B cell (primary cell): ENCODE data around the gene ZC2HC1B. TPM values are rescaled to one million over a fixed set of nuclear protein-coding genes. Genes with fewer than 3 reads are reported as not detected.

ENCODE experiments used
- ATAC-seq: fragments of 200-7000 bp; cut with Tn5 transposase; one replicate; pipeline ENCODE4 v1.10.0; 2021; ENCODE audit warnings: low read depth, mild to moderate bottlenecking, moderate number of reproducible peaks, moderate library complexity
- CTCF ChIA-PET: fragments of 350-600 bp; sonication (Branson Sonifier 250); formaldehyde crosslinking; loops from one replicate; lab custom pipeline; 2021; ENCODE audit warnings: antibody characterized with exemption, inconsistent platforms; lab: Charles Lee
- POLR2A ChIA-PET: fragments of 350-600 bp; sonication (Branson Sonifier 250); formaldehyde crosslinking; loops from one replicate; lab custom pipeline; 2021; ENCODE audit warnings: antibody characterized with exemption; lab: Charles Lee
- DNase-seq: peaks from one replicate; pipeline ENCODE4 v3.0.0; 2013
- H2AFZ ChIP-seq: 2 replicates; pipeline ENCODE4 v1.6.1; 2012; ENCODE audit warnings: mild to moderate bottlenecking, low read depth, low read length; ENCODE audit not compliant: insufficient read depth, poor library complexity, severe bottlenecking
- H3K27ac ChIP-seq, 2 donors: 1 replicate in 1 of 2; 2 replicates in 1 of 2; pipeline ENCODE4 v1.5.1; 2012 to 2013; ENCODE audit warnings: low read length in 2 of 2, mild to moderate bottlenecking in 2 of 2, moderate library complexity in 1 of 2
- H3K27me3 ChIP-seq, 4 experiments: fragments of 200-600 bp in 1 of 4; sonication (generic) in 1 of 4; replicated peaks in 1 of 4; 1 replicate in 2 of 4; 2 replicates in 2 of 4; pipeline versions ENCODE4 v1.6.1 to v1.7.0; 2013 to 2016; ENCODE audit warnings: low read length in 3 of 4, mild to moderate bottlenecking in 2 of 4, mixed read lengths in 1 of 4, moderate library complexity in 1 of 4; ENCODE audit not compliant: insufficient read depth in 4 of 4, control insufficient read depth in 3 of 4; ENCODE audit errors: control extremely low read depth in 1 of 4
- H3K36me3 ChIP-seq, 2 experiments: replicated peaks in 1 of 2; 1 replicate in 1 of 2; 2 replicates in 1 of 2; pipeline versions ENCODE4 v1.6.1 to v1.7.1; 2013; ENCODE audit warnings: low read length in 1 of 2; ENCODE audit not compliant: insufficient read depth in 2 of 2, control insufficient read depth in 1 of 2; ENCODE audit errors: control extremely low read depth in 1 of 2, extremely low read depth in 1 of 2
- H3K4me1 ChIP-seq, 2 donors: fragments of 200-600 bp in 1 of 2; sonication (generic) in 1 of 2; 1 replicate in 1 of 2; 2 replicates in 1 of 2; pipeline versions ENCODE4 v1.5.1 to v1.6.1; 2013 to 2017; ENCODE audit warnings: low read length in 2 of 2; ENCODE audit not compliant: control insufficient read depth in 2 of 2, insufficient read depth in 2 of 2
- H3K4me2 ChIP-seq: replicated peaks from 2 replicates; pipeline ENCODE3; 2012; ENCODE audit warnings: mild to moderate bottlenecking, low read depth, low read length; ENCODE audit not compliant: poor library complexity, severe bottlenecking
- H3K4me3 ChIP-seq, 5 experiments: fragments of 200-600 bp in 1 of 5; sonication (generic) in 1 of 5; 1 replicate in 3 of 5; 2 replicates in 2 of 5; pipeline versions ENCODE4 v1.5.1 to v1.7.0; 2011 to 2016; ENCODE audit warnings: low read length in 4 of 5, mild to moderate bottlenecking in 4 of 5, low read depth in 2 of 5, control low read depth in 1 of 5, moderate library complexity in 1 of 5; ENCODE audit not compliant: insufficient read depth in 1 of 5; ENCODE audit errors: control extremely low read depth in 1 of 5, extremely low read depth in 1 of 5
- H3K79me2 ChIP-seq: fragments of 200-600 bp; sonication (generic); one replicate; pipeline ENCODE4 v1.6.0; 2016; ENCODE audit warnings: low read length; ENCODE audit not compliant: control insufficient read depth, insufficient read depth
- H3K9ac ChIP-seq: fragments of 200-600 bp; sonication (generic); 2 replicates; pipeline ENCODE4 v1.6.1; 2017; ENCODE audit warnings: mild to moderate bottlenecking, low read length, moderate library complexity
- H3K9me3 ChIP-seq, 3 donors: one replicate each; pipeline versions ENCODE4 v1.6.1 to v1.7.1; 2013; ENCODE audit warnings: low read length in 2 of 3; ENCODE audit not compliant: control insufficient read depth in 2 of 3, insufficient read depth in 1 of 3; ENCODE audit errors: control extremely low read depth in 1 of 3
- H4K20me1 ChIP-seq: 2 replicates; pipeline ENCODE4 v1.6.0; 2012; ENCODE audit warnings: mild to moderate bottlenecking, low read length; ENCODE audit not compliant: insufficient read depth, control insufficient read depth, poor library complexity, severe bottlenecking
- H3K27ac Mint-ChIP-seq: one replicate; pipeline ENCODE4 v1.8.0; 2021; ENCODE audit warnings: mixed read lengths
- H3K27me3 Mint-ChIP-seq: one replicate; pipeline ENCODE4 v1.8.0; 2021; ENCODE audit warnings: mixed read lengths
- H3K4me1 Mint-ChIP-seq: one replicate; pipeline ENCODE4 v1.8.0; 2021; ENCODE audit warnings: mixed read lengths
- H3K4me3 Mint-ChIP-seq: one replicate; pipeline ENCODE4 v1.8.0; 2021; ENCODE audit warnings: mixed read lengths
- H3K9me3 Mint-ChIP-seq: one replicate; pipeline ENCODE4 v1.8.0; 2022; ENCODE audit warnings: mixed read lengths; ENCODE audit not compliant: insufficient read depth
- CTCF ChIP-seq: fragments of 200-600 bp; IDR thresholded peaks from one replicate; pipeline ENCODE4 v1.8.0; 2022; ENCODE audit warnings: antibody characterized with exemption, mild to moderate bottlenecking
- EZH2 ChIP-seq: IDR thresholded peaks from 2 replicates; pipeline ENCODE4 v1.6.1; 2012; ENCODE audit warnings: borderline replicate concordance, low read depth, mild to moderate bottlenecking, moderate library complexity, low read length; ENCODE audit not compliant: insufficient read depth, poor library complexity, severe bottlenecking
- WGBS: methylation state at CpG from one replicate; pipeline ENCODE4 v1.1.5; 2013; ENCODE audit warnings: missing lambda C conversion rate; ENCODE audit not compliant: insufficient coverage; 5-methylcytosine and 5-hydroxymethylcytosine counted together
- intact Hi-C: fragments of 100-400 bp; cut with micrococcal nuclease; formaldehyde crosslinking; loops from one replicate; pipeline ENCODE4 v1.10.0; 2022
- polyA plus RNA-seq: library from polyadenylated mRNA; depleted of rRNA; stranded (reverse); fragments of >200 nt; gene quantifications from 2 replicates; pipeline ENCODE4 v1.2.3, GENCODE V29; 2012
- total RNA-seq, 2 donors: library from RNA; stranded (reverse); fragments of 120-200 nt in 1 of 2; gene quantifications; 1 replicate in 1 of 2; 2 replicates in 1 of 2; pipeline versions ENCODE4 v1.2.3 to v1.2.4, GENCODE V29; 2013 to 2022

ZC2HC1B gene
- total and polyA plus RNA-seq, 2 donors (not counting 1 experiment from before 2014, with no cell fraction given): 0.51 to 0.84 TPM

GRCh38 chr6:143970456-143971218 is 106.4 kb downstream of the ZC2HC1B start:
- Mint-ChIP-seq H3K4me1 (no peaks in the 10 kb centered on the region), H3K4me3 (no peak overlapping the region), H3K27me3 (no peaks in the 10 kb centered on the region), H3K9me3 (no peaks in the 10 kb centered on the region), H3K27ac (no peak overlapping the region)
- H3K27me3 ChIP-seq: no peaks in the 10 kb centered on the region
- no peak overlapping the region for H2AFZ ChIP-seq
- no peaks in the 10 kb centered on the region for H3K36me3 ChIP-seq
- ChIA-PET POLR2A (no interaction called here), CTCF (interaction anchor here (1.7 kb wide), 1 partner anchor 40 kb away, joined by 3 read pairs; no protein-coding TSS in a partner anchor)
- ATAC-seq (no peak), DNase-seq (no peak)
- intact Hi-C loops: no loop called here
- H3K9me3 ChIP-seq: no peaks in the 10 kb centered on the region
- no peaks in the 10 kb centered on the region for H3K4me1 ChIP-seq
- no peak overlapping the region for H3K27ac ChIP-seq
- WGBS: no CpG with 5 or more reads among the region's 6 CpGs
- no peaks in the 10 kb centered on the region for H3K79me2 ChIP-seq
- TF ChIP-seq CTCF (no peak), EZH2 (no peak)
- H4K20me1 ChIP-seq: no peaks in the 10 kb centered on the region
- no peak overlapping the region for H3K9ac ChIP-seq
- no peak overlapping the region for H3K4me2 ChIP-seq
- H3K4me3 ChIP-seq: no peak overlapping the region

- no peak overlapping the region for H3K4me3 Mint-ChIP-seq
- intact Hi-C loops: no loop called here
- Histone ChIP-seq H3K4me3 (no peak overlapping the region), H4K20me1 (no peaks in the 10 kb centered on the region), H2AFZ (no peak overlapping the region), H3K27ac (no peak overlapping the region), H3K4me2 (no peak overlapping the region), H3K27me3 (no peaks in the 10 kb centered on the region), H3K36me3 (no peaks in the 10 kb centered on the region), H3K9ac (no peak overlapping the region), H3K9me3 (no peaks in the 10 kb centered on the region), H3K79me2 (no peaks in the 10 kb centered on the region), H3K4me1 (no peaks in the 10 kb centered on the region)
- CTCF ChIA-PET: interaction anchor here (1.7 kb wide), 1 partner anchor 39 kb away, joined by 3 read pairs; no protein-coding TSS in a partner anchor
- no peak overlapping the region for H3K27ac Mint-ChIP-seq
- ATAC-seq: no peak
- H3K9me3 Mint-ChIP-seq: no peaks in the 10 kb centered on the region
- H3K4me1 Mint-ChIP-seq: no peaks in the 10 kb centered on the region
- POLR2A ChIA-PET: no interaction called here
- TF ChIP-seq EZH2: no peak
- no peak for TF ChIP-seq CTCF
- no peak for DNase-seq
- no peaks in the 10 kb centered on the region for H3K27me3 Mint-ChIP-seq
- no CpG with 5 or more reads among the region's 4 CpGs for WGBS
These were observed 107.4 kb downstream of the ZC2HC1B start for GRCh38 chr6:143971482-143972205.
